ENCODE results near the gene VAMP8. TPM values are rescaled to one million over a fixed set of nuclear protein-coding genes. Genes with fewer than 3 reads are reported as not detected.

The VAMP8 gene
- total and polyA plus RNA-seq, 9 donors: 5.9 to 58.4 (median 24.7) TPM

- H3K9me3 ChIP-seq: no peaks in the 10 kb centered on the region
- no peak for DNase-seq
- H3K4me1 ChIP-seq (ENCODE audit: insufficient read depth): peaks cover 12% of the 10 kb centered on the region
- WGBS, 3 donors: 26 to 32% (median 29%) methylated on average over 9 of the region's 9 CpGs
- intact Hi-C loops (cut with DNase I): no loop called here
- H3K4me3 ChIP-seq: peak overlapping the region; percentile 61
- H3K27ac ChIP-seq: peak overlapping the region; percentile 38 to 46
- H3K27me3 ChIP-seq: no peaks in the 10 kb centered on the region
- no peaks in the 10 kb centered on the region for H3K36me3 ChIP-seq
- no peak for TF ChIP-seq POLR2A (IDR thresholded peaks at IDR 0.05)
- no peak for TF ChIP-seq CTCF (IDR thresholded peaks at IDR 0.05)
- no peak for TF ChIP-seq EP300 (IDR thresholded peaks at IDR 0.05)
Measured at GRCh38 chr2:85584857-85585780, 7.7 kb downstream of the VAMP8 start.

- intact Hi-C loops (cut with DNase I): no loop called here
- no peaks in the 10 kb centered on the region for H3K36me3 ChIP-seq
- H3K27ac ChIP-seq: peak overlapping the region in 1 of 2 donors; percentile 38
- H3K4me1 ChIP-seq (ENCODE audit: insufficient read depth): peaks cover 17% of the 10 kb centered on the region
- no peak for DNase-seq
- 63 to 79% (median 78%) methylated on average over 1 of the region's 1 CpG for WGBS, 3 donors
- H3K27me3 ChIP-seq: no peaks in the 10 kb centered on the region
- TF ChIP-seq EP300 (IDR thresholded peaks at IDR 0.05) (peak; percentile 30), POLR2A (IDR thresholded peaks at IDR 0.05) (no peak)
- H3K9me3 ChIP-seq: no peaks in the 10 kb centered on the region
- no peak overlapping the region for H3K4me3 ChIP-seq
Measured at GRCh38 chr2:85585781-85586105, 8.4 kb downstream of the VAMP8 start.

GRCh38 chr2:85588236-85588635, 10.8 kb downstream of the VAMP8 start:
- Histone ChIP-seq H3K4me3 (no peak overlapping the region), H3K36me3 (no peaks in the 10 kb centered on the region), H3K27me3 (no peaks in the 10 kb centered on the region), H3K4me1 (ENCODE audit: insufficient read depth) (peaks cover 23% of the 10 kb centered on the region), H3K27ac (peak overlapping the region; percentile 36 to 57), H3K9me3 (no peaks in the 10 kb centered on the region)
- 89 to 97% (median 97%) methylated on average over 4 of the region's 4 CpGs for WGBS, 3 donors
- DNase-seq: no peak
- intact Hi-C loops (cut with DNase I): no loop called here
- TF ChIP-seq EP300 (IDR thresholded peaks at IDR 0.05): no peak
- TF ChIP-seq CTCF (IDR thresholded peaks at IDR 0.05): no peak
- no peak for TF ChIP-seq POLR2A (IDR thresholded peaks at IDR 0.05)

- H3K9me3 ChIP-seq: no peaks in the 10 kb centered on the region
- H3K27ac ChIP-seq: peak overlapping the region; percentile 57
- H3K27me3 ChIP-seq: no peaks in the 10 kb centered on the region
- 78 to 90% (median 87%) methylated on average over 4 of the region's 4 CpGs for WGBS, 3 donors
- no peak overlapping the region for H3K4me3 ChIP-seq
- TF ChIP-seq CTCF (IDR thresholded peaks at IDR 0.05) (no peak), POLR2A (IDR thresholded peaks at IDR 0.05) (no peak), EP300 (IDR thresholded peaks at IDR 0.05) (no peak)
- H3K36me3 ChIP-seq: no peaks in the 10 kb centered on the region
- peaks cover 23% of the 10 kb centered on the region for H3K4me1 ChIP-seq (ENCODE audit: insufficient read depth)
- intact Hi-C loops (cut with DNase I): no loop called here
- DNase-seq: no peak
Measured at GRCh38 chr2:85588645-85589044, 11.3 kb downstream of the VAMP8 start.

GRCh38 chr2:85589181-85589580, 11.8 kb downstream of the VAMP8 start:
- Histone ChIP-seq H3K4me1 (ENCODE audit: insufficient read depth) (peaks cover 23% of the 10 kb centered on the region), H3K36me3 (no peaks in the 10 kb centered on the region), H3K27ac (peak overlapping the region; percentile 57), H3K9me3 (no peaks in the 10 kb centered on the region), H3K4me3 (no peak overlapping the region), H3K27me3 (no peaks in the 10 kb centered on the region)
- peak in 4 of 5 donors; percentile 45 to 84 (median 64) for DNase-seq
- TF ChIP-seq POLR2A (IDR thresholded peaks at IDR 0.05) (no peak), CTCF (IDR thresholded peaks at IDR 0.05) (no peak), EP300 (IDR thresholded peaks at IDR 0.05) (no peak)
- intact Hi-C loops (cut with DNase I): no loop called here
- 33 to 41% (median 33%) methylated on average over 4 of the region's 4 CpGs for WGBS, 3 donors
